HEK293 (cell line): ENCODE measurements around the gene REEP6.

Experiments
- CTCF ChIA-PET: fragments of 350-600 bp; formaldehyde crosslinking; extraction: SDS; loops from one replicate; lab custom pipeline; 2021; ENCODE audit warnings: antibody characterized with exemption; lab: Yijun Ruan, JAX
- POLR2A ChIA-PET: fragments of 300-600 bp; formaldehyde crosslinking; extraction: SDS; loops from one replicate; lab custom pipeline; 2020; ENCODE audit warnings: antibody characterized with exemption, inconsistent platforms; lab: Yijun Ruan, JAX
- H3K27ac ChIP-seq: fragments of 200-500 bp; sonication (Bioruptor generic); 2 replicates; pipeline ENCODE4 v1.5.1; 2014; ENCODE audit warnings: low read depth, low read length, control low read depth, inconsistent platforms; ENCODE audit errors: extremely low read depth
- H3K36me3 ChIP-seq, 2 experiments: fragments of 200-500 bp in 1 of 2; sonication (Bioruptor generic) in 1 of 2; 1 replicate in 1 of 2; 2 replicates in 1 of 2; pipeline ENCODE4 v1.5.1; 2014 to 2017; ENCODE audit warnings: inconsistent platforms in 2 of 2, low read length in 2 of 2; ENCODE audit not compliant: control insufficient read depth in 2 of 2, insufficient read depth in 1 of 2
- H3K4me1 ChIP-seq: fragments of 200-500 bp; sonication (Bioruptor generic); 2 replicates; pipeline ENCODE4 v1.5.1; 2014; ENCODE audit warnings: mild to moderate bottlenecking, low read length, inconsistent platforms; ENCODE audit not compliant: control insufficient read depth, insufficient read depth
- H3K4me3 ChIP-seq: 2 replicates; pipeline ENCODE4 v1.5.1; 2011; ENCODE audit warnings: low read depth, mild to moderate bottlenecking, control low read depth, low read length, moderate library complexity
- H3K9me3 ChIP-seq: fragments of 200-500 bp; sonication (Bioruptor generic); 2 replicates; pipeline ENCODE4 v1.5.1; 2014; ENCODE audit warnings: low read depth, low read length, inconsistent platforms; ENCODE audit not compliant: control insufficient read depth, insufficient read depth
- GLIS2 ChIP-seq: fragments of 450-650 bp; formaldehyde crosslinking; IDR thresholded peaks from 2 replicates; pipeline ENCODE4 v1.5.1; 2016; ENCODE audit warnings: missing biosample characterization, missing genetic modification characterization
- IKZF3 ChIP-seq: fragments of 450-650 bp; IDR thresholded peaks from 2 replicates; pipeline ENCODE4 v1.5.0; 2018; ENCODE audit warnings: missing biosample characterization, mild to moderate bottlenecking, missing genetic modification characterization, moderate library complexity
- KLF10 ChIP-seq: fragments of 450-650 bp; IDR thresholded peaks from 2 replicates; pipeline ENCODE4 v1.5.1; 2018; ENCODE audit warnings: missing biosample characterization, mild to moderate bottlenecking, missing genetic modification characterization
- KLF17 ChIP-seq: fragments of 450-650 bp; formaldehyde crosslinking; IDR thresholded peaks from 2 replicates; pipeline ENCODE4 v1.5.1; 2016; ENCODE audit warnings: missing biosample characterization, missing genetic modification characterization
- KLF7 ChIP-seq: fragments of 450-650 bp; formaldehyde crosslinking; IDR thresholded peaks from 2 replicates; pipeline ENCODE4 v1.5.1; 2016; ENCODE audit warnings: missing biosample characterization, missing genetic modification characterization, borderline replicate concordance
- MEIS1 ChIP-seq: sonication (generic); formaldehyde crosslinking; IDR thresholded peaks from 2 replicates; pipeline ENCODE4 v1.8.1; 2022; ENCODE audit warnings: missing genetic modification reagents, mild to moderate bottlenecking, borderline replicate concordance
- OSR2 ChIP-seq: fragments of 450-650 bp; formaldehyde crosslinking; IDR thresholded peaks from 2 replicates; pipeline ENCODE4 v1.5.1; 2016; ENCODE audit warnings: missing biosample characterization, missing genetic modification characterization
- PATZ1 ChIP-seq: fragments of 450-650 bp; formaldehyde crosslinking; IDR thresholded peaks from 2 replicates; pipeline ENCODE4 v1.5.1; 2016; ENCODE audit warnings: missing biosample characterization, missing genetic modification characterization
- YY1 ChIP-seq: fragments of 450-650 bp; formaldehyde crosslinking; IDR thresholded peaks from 2 replicates; pipeline ENCODE4 v1.5.1; 2018; ENCODE audit warnings: missing biosample characterization, missing genetic modification characterization
- ZBTB10 ChIP-seq: fragments of 450-650 bp; formaldehyde crosslinking; IDR thresholded peaks from 2 replicates; pipeline ENCODE4 v1.5.1; 2016; ENCODE audit warnings: missing biosample characterization, missing genetic modification characterization
- ZBTB7A ChIP-seq: fragments of 450-650 bp; formaldehyde crosslinking; IDR thresholded peaks from 2 replicates; pipeline ENCODE4 v1.5.1; 2016; ENCODE audit warnings: low read depth, missing biosample characterization, missing genetic modification characterization
- ZEB2 ChIP-seq: fragments of 450-650 bp; formaldehyde crosslinking; IDR thresholded peaks from 2 replicates; pipeline ENCODE4 v1.5.1; 2016; ENCODE audit warnings: missing biosample characterization, missing genetic modification characterization
- ZFHX2 ChIP-seq: fragments of 450-650 bp; formaldehyde crosslinking; conservative IDR thresholded peaks from 2 replicates; pipeline ENCODE4 v1.5.1; 2016; ENCODE audit warnings: missing biosample characterization, missing genetic modification characterization
- ZNF10 ChIP-seq: fragments of 450-650 bp; formaldehyde crosslinking; IDR thresholded peaks from 2 replicates; pipeline ENCODE4 v1.5.1; 2017; ENCODE audit warnings: missing biosample characterization, missing genetic modification characterization
- ZNF2 ChIP-seq: fragments of 450-650 bp; formaldehyde crosslinking; IDR thresholded peaks from 2 replicates; pipeline ENCODE4 v1.5.1; 2016; ENCODE audit warnings: missing biosample characterization, missing genetic modification characterization
- ZNF211 ChIP-seq: fragments of 450-650 bp; formaldehyde crosslinking; IDR thresholded peaks from 2 replicates; pipeline ENCODE4 v1.5.1; 2016; ENCODE audit warnings: low read depth, missing biosample characterization, missing genetic modification characterization
- ZNF311 ChIP-seq: fragments of 450-650 bp; formaldehyde crosslinking; IDR thresholded peaks from 2 replicates; pipeline ENCODE4 v1.5.1; 2017; ENCODE audit warnings: missing biosample characterization, missing genetic modification characterization, borderline replicate concordance
- ZNF324 ChIP-seq: fragments of 450-650 bp; formaldehyde crosslinking; IDR thresholded peaks from 2 replicates; pipeline ENCODE4 v1.5.1; 2016; ENCODE audit warnings: missing biosample characterization, missing genetic modification characterization
- ZNF354C ChIP-seq: fragments of 450-650 bp; formaldehyde crosslinking; IDR thresholded peaks from 2 replicates; pipeline ENCODE4 v1.5.1; 2016; ENCODE audit warnings: missing biosample characterization, missing genetic modification characterization, low read depth, borderline replicate concordance
- ZNF366 ChIP-seq: fragments of 450-650 bp; formaldehyde crosslinking; conservative IDR thresholded peaks from 2 replicates; pipeline ENCODE4 v1.5.1; 2016; ENCODE audit warnings: missing biosample characterization, missing genetic modification characterization
- ZNF394 ChIP-seq: fragments of 450-650 bp; formaldehyde crosslinking; IDR thresholded peaks from 2 replicates; pipeline ENCODE4 v1.5.1; 2016; ENCODE audit warnings: missing biosample characterization, missing genetic modification characterization, mild to moderate bottlenecking, moderate library complexity, borderline replicate concordance
- ZNF473 ChIP-seq: fragments of 450-650 bp; formaldehyde crosslinking; IDR thresholded peaks from 2 replicates; pipeline ENCODE4 v1.5.1; 2017; ENCODE audit warnings: missing biosample characterization, missing genetic modification characterization
- ZNF558 ChIP-seq: fragments of 450-650 bp; formaldehyde crosslinking; IDR thresholded peaks from 2 replicates; pipeline ENCODE4 v1.5.1; 2016; ENCODE audit warnings: missing biosample characterization, missing genetic modification characterization
- ZNF561 ChIP-seq: fragments of 450-650 bp; IDR thresholded peaks from 2 replicates; pipeline ENCODE4 v1.5.1; 2018; ENCODE audit warnings: missing biosample characterization, missing genetic modification characterization, borderline replicate concordance
- ZNF658 ChIP-seq: fragments of 450-650 bp; formaldehyde crosslinking; IDR thresholded peaks from 2 replicates; pipeline ENCODE4; 2016; ENCODE audit warnings: missing biosample characterization, missing genetic modification characterization
- ZNF670 ChIP-seq: fragments of 450-650 bp; formaldehyde crosslinking; IDR thresholded peaks from 2 replicates; pipeline ENCODE4 v1.5.1; 2016; ENCODE audit warnings: missing biosample characterization, missing genetic modification characterization, low read depth
- ZNF76 ChIP-seq: fragments of 450-650 bp; formaldehyde crosslinking; IDR thresholded peaks from 2 replicates; pipeline ENCODE4; 2016; ENCODE audit warnings: low read depth, missing biosample characterization, missing genetic modification characterization, borderline replicate concordance
- ZNF830 ChIP-seq: fragments of 450-650 bp; IDR thresholded peaks from 2 replicates; pipeline ENCODE4 v1.5.0; 2018; ENCODE audit warnings: missing biosample characterization, missing genetic modification characterization, low read depth, mild to moderate bottlenecking, moderate library complexity
- ZSCAN30 ChIP-seq: fragments of 450-650 bp; IDR thresholded peaks from 2 replicates; pipeline ENCODE4 v1.5.1; 2018; ENCODE audit warnings: missing biosample characterization, mild to moderate bottlenecking, missing genetic modification characterization, moderate library complexity

Gene REEP6

GRCh38 chr19:1470055-1470304 lies 21.0 kb upstream of the REEP6 start:
- Histone ChIP-seq H3K9me3 (no peaks in the 10 kb centered on the region), H3K4me1 (peaks cover 12% of the 10 kb centered on the region), H3K36me3 (peaks cover 0 to 16% of the 10 kb centered on the region in 2 experiments; a peak in 1 of 3 replicates), H3K4me3 (peak overlapping the region; percentile 28), H3K27ac (peak overlapping the region; percentile 46; the same call in 1 of the 2 replicates)
- POLR2A ChIA-PET: interaction anchor here (2.2 kb wide), 1 partner anchor 14 kb away, joined by 6 read pairs; no protein-coding TSS in a partner anchor
- TF ChIP-seq ZNF2 (tag by site-specific recombination): no peak
- 0 out of 2 replicates have a peak, but pooled peaks have one; percentile 17 for TF ChIP-seq ZBTB7A (tag by site-specific recombination)
- no peak for TF ChIP-seq ZNF366
- TF ChIP-seq ZSCAN30 (tag by site-specific recombination): no peak
- peak; percentile 8; the same call in 1 of the 2 replicates for TF ChIP-seq PATZ1 (tag by site-specific recombination)
- TF ChIP-seq ZNF211: no peak
- 0 out of 2 replicates have a peak, but pooled peaks have one; percentile 42 for TF ChIP-seq KLF7 (tag by site-specific recombination)
- no peak for TF ChIP-seq ZNF670 (tag by site-specific recombination)
- 0 out of 2 replicates have a peak, but pooled peaks have one; percentile 26 for TF ChIP-seq ZBTB10 (tag by site-specific recombination)
- no peak for TF ChIP-seq ZFHX2 (tag by site-specific recombination)
- TF ChIP-seq ZNF658 (tag by site-specific recombination): no peak
- TF ChIP-seq ZNF324 (tag by site-specific recombination): 0 out of 2 replicates have a peak, but pooled peaks have one; percentile 19
- peak; percentile 32 for TF ChIP-seq GLIS2 (tag by site-specific recombination)
- TF ChIP-seq, all 188 proteins: peak for 6
- CTCF ChIA-PET: no interaction called here

GRCh38 chr19:1470305-1471009 lies 20.5 kb upstream of the REEP6 start:
- Histone ChIP-seq H3K9me3 (no peaks in the 10 kb centered on the region), H3K36me3 (peaks cover 0 to 16% of the 10 kb centered on the region in 2 experiments; a peak in 2 of 3 replicates), H3K27ac (peak overlapping the region; percentile 46; the same call in 1 of the 2 replicates), H3K4me3 (peak overlapping the region; percentile 28), H3K4me1 (peaks cover 12% of the 10 kb centered on the region)
- ChIA-PET CTCF (no interaction called here), POLR2A (interaction anchor here (1.3 to 2.2 kb wide), 2 partner anchors 11 to 15 kb away, joined by 4 to 6 read pairs; no protein-coding TSS in a partner anchor)
- TF ChIP-seq ZNF558 (tag by site-specific recombination) (no peak), ZNF10 (tag by site-specific recombination) (peak; percentile 44; the same call in 1 of the 2 replicates), OSR2 (tag by site-specific recombination) (peak; percentile 74), ZEB2 (tag by site-specific recombination) (peak; percentile 29; the same call in 1 of the 2 replicates), MEIS1 (CRISPR knock-in tag) (no peak), KLF17 (tag by site-specific recombination) (peak; percentile 68; the same call in 1 of the 2 replicates), ZNF366 (no peak), ZNF394 (tag by site-specific recombination) (no peak; the same call in 1 of the 2 replicates), KLF10 (tag by site-specific recombination) (peak; percentile 98), ZNF830 (tag by site-specific recombination) (no peak), ZNF354C (tag by site-specific recombination) (no peak), ZNF473 (tag by site-specific recombination) (no peak), ZNF311 (tag by site-specific recombination) (no peak), IKZF3 (tag by site-specific recombination) (peak; percentile 64), ZNF561 (tag by site-specific recombination) (peak; percentile 85), ZNF76 (tag by site-specific recombination) (peak; percentile 33; the same call in 1 of the 2 replicates), YY1 (peak; percentile 26; the same call in 1 of the 2 replicates), ZNF2 (tag by site-specific recombination) (0 out of 2 replicates have a peak, but pooled peaks have one; percentile 32)
